ENCODE results near the gene CYSRT1. TPM values are rescaled to one million over a fixed set of nuclear protein-coding genes. Genes with fewer than 3 reads are reported as not detected.

Gene CYSRT1
- total RNA-seq, 4 donors from 2014 or later = 0.94 to 2.3 (median 1.3) TPM; not detected in 1

DNA sequence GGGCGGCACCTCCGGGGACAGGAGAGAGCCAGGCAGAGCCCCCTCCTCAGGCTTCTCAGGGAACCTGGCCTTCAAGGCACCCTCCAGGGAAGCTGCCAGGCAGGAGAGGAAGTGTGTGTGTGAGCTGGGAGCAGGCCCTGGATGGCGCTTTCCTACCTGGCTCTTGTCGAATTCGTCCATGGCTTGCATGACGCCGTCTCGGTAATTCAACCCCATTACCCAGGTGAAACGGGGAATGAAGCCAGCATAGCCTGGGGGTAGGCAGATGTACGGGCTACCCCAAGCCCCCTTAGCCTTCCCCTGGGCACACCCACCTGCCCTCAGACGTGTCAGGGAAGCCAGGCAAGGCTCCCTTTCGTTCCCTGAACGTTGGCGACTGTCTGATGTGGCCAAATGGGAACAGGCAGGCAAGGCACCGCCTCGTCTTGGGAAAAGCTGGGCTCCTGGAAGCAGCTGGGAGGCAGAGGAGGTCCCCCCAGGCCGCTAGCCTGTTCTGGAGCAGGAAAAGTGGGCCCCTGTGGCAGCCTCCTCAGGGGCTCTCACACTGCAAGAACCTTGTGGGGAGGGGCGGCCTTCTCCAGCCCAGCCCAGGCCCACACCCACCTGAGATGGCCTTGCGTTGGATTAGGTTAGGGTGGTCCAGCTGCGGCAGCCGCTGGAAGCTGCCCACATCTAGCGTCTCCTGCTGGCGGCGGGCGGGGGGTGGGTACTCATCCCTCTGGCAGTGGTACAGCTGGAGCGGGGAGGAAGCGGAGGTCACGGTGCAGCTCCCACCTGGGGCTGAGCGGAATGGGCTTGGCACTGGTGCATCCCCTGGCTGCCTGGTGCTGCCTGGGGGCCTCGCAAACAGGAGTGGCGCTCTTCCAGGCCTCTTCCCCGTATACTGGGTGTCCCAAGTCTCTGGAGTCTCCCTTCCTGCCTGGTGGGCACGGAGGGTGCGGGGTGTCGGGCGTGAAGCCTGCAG lies 19.8 kb downstream of the CYSRT1 start:
- Histone ChIP-seq H3K4me1 (peaks cover 8 to 14% of the 10 kb centered on the region in 2 donors), H3K27ac (no peak overlapping the region), H3K36me3 (peaks cover 16 to 18% of the 10 kb centered on the region in 2 donors), H3K4me3 (replicated peaks in 1 of 3) (no peak overlapping the region), H3K9me3 (no peaks in the 10 kb centered on the region), H3K27me3 (no peaks in the 10 kb centered on the region)
- 50 to 73% methylated on average over 12 to 25 of the region's 36 CpGs for WGBS, 2 donors
- intact Hi-C loops (cut with DNase I) = no loop called here
- TF ChIP-seq, protein P1, sequence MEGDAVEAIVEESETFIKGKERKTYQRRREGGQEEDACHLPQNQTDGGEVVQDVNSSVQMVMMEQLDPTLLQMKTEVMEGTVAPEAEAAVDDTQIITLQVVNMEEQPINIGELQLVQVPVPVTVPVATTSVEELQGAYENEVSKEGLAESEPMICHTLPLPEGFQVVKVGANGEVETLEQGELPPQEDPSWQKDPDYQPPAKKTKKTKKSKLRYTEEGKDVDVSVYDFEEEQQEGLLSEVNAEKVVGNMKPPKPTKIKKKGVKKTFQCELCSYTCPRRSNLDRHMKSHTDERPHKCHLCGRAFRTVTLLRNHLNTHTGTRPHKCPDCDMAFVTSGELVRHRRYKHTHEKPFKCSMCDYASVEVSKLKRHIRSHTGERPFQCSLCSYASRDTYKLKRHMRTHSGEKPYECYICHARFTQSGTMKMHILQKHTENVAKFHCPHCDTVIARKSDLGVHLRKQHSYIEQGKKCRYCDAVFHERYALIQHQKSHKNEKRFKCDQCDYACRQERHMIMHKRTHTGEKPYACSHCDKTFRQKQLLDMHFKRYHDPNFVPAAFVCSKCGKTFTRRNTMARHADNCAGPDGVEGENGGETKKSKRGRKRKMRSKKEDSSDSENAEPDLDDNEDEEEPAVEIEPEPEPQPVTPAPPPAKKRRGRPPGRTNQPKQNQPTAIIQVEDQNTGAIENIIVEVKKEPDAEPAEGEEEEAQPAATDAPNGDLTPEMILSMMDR (IDR thresholded peaks at IDR 0.05) = no peak
- no peak for TF ChIP-seq POLR2A (IDR thresholded peaks at IDR 0.05)
- DNase-seq = peak in 1 of 2 donors; percentile 27

DNA sequence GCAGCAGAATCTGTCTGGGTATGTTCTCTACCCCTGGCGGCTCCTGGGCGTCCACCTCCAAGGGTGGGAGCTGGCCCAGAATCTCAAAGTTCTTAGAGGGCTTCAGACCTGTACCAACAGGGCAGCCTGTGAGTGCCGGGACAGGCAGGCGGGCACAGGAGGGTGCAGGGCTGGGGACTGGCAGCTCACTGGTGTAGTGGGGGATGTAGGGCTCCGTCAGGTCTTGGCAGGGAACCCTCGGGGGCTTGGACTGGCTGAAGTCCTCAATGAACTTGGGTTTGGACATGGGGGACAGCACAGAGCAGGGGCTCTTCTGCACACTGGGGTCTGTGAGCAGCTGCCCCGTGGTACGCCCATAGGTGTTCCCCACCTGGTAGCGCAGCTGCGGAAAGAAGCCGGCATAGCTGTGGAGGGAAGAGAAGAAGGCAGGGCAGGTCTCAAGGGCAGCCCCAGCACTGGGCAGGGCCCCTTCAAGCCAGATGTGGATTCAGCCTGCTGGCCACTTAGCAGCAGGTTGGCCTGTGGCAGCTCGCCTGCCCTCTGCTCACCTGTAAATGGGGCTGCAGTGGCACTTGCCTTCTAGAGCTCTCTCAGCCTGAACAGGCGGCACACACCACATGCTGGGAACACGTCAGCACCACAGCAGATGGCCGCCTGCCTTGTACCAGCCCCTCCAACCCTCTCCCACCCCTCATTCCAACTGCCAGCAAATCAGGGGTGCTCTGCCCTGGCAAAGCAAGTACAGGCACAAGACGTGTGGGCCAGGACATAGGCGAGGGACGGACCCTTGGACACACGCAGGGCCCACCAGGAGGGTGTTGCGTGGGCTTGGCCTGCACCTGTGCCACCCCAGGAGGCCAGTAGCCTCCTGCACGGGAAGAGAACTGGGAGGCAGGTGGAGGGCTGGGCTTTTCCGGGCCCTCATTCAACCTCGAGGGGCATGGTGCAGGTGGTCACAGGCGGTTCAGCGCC lies 20.8 kb downstream of the CYSRT1 start:
- WGBS, 2 donors = 89 to 93% methylated on average over 14 of the region's 25 CpGs
- Histone ChIP-seq H3K4me3 (replicated peaks in 1 of 3) (no peak overlapping the region), H3K9me3 (no peaks in the 10 kb centered on the region), H3K36me3 (peaks cover 16 to 18% of the 10 kb centered on the region in 2 donors), H3K27ac (no peak overlapping the region), H3K27me3 (no peaks in the 10 kb centered on the region), H3K4me1 (peaks cover 8 to 12% of the 10 kb centered on the region in 2 donors)
- no peak for DNase-seq
- intact Hi-C loops (cut with DNase I) = no loop called here
- TF ChIP-seq, protein P1 (IDR thresholded peaks at IDR 0.05) = no peak
- no peak for TF ChIP-seq POLR2A (IDR thresholded peaks at IDR 0.05)

DNA sequence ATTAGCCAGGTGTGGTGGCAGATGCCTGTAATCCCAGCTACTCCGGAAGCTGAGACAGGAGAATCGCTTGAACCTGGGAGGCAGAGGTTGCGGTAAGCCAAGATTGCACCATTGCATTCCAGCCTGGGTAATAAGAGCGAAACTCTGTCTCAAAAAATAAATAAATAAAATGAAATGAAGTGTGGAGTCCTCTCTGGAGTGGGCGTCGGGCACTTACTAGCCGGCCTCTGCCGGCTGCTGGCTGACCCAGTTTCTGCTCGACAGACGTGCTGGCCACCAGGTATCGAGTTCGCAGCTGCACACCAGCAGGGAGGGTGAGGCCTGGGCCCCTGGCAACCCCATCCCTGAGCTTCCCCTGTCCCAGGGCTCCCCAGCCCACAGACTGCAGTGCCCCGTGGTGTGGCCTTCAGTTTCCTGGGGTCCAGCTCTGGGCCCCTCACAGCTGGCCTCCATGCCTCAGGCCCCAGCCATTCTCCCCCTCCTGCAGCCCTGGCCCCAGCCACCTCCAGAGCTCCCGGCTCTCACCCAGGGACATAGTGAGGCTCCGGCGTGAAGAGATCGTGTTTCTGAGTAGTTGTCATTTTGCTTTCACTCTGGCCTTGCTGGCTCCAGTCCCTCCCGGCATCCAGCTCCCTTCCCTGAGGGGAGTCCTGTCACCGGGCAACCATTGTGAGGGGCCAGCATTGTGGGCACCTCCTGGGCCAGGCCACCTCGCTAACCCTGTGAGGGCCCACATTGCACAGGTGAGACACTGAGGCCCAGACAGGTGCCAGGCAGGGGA lies 22.4 kb downstream of the CYSRT1 start:
- no peak overlapping the region for H3K27ac ChIP-seq
- H3K36me3 ChIP-seq = peaks cover 12% of the 10 kb centered on the region in 2 donors
- H3K4me3 ChIP-seq (replicated peaks in 1 of 3) = no peak overlapping the region
- peak; percentile 59 to 71 for DNase-seq
- H3K9me3 ChIP-seq = no peaks in the 10 kb centered on the region
- peaks cover 4 to 7% of the 10 kb centered on the region in 2 donors for H3K4me1 ChIP-seq
- no peak for TF ChIP-seq POLR2A (IDR thresholded peaks at IDR 0.05)
- TF ChIP-seq, protein P1 (IDR thresholded peaks at IDR 0.05) = no peak
- WGBS, 2 donors = 50 to 58% methylated on average over 12 to 19 of the region's 20 CpGs
- intact Hi-C loops (cut with DNase I) = no loop called here
- H3K27me3 ChIP-seq = no peaks in the 10 kb centered on the region

DNA sequence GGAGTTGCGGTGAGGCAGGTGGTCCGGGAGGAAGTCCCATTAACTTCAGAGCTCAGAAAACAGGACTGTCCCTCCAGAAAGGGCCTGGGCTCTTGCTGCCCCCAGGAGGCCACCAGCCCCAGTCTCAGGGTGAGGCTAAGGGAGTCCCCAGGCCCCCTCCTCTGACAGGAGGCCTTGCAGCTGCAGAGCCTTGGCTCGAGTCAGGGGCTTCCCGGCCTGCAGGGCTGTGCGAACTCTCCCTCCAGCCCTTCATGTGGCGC lies 22.9 kb downstream of the CYSRT1 start:
- 80 to 92% methylated on average over 4 to 6 of the region's 6 CpGs for WGBS, 2 donors
- H3K4me3 ChIP-seq (replicated peaks in 1 of 3) = no peak overlapping the region
- no peak for DNase-seq
- H3K36me3 ChIP-seq = peaks cover 6 to 9% of the 10 kb centered on the region in 2 donors
- peaks cover 0 to 2% of the 10 kb centered on the region in 2 donors for H3K4me1 ChIP-seq
- intact Hi-C loops (cut with DNase I) = no loop called here
- no peaks in the 10 kb centered on the region for H3K9me3 ChIP-seq
- no peaks in the 10 kb centered on the region for H3K27me3 ChIP-seq
- H3K27ac ChIP-seq = no peak overlapping the region
- no peak for TF ChIP-seq POLR2A (IDR thresholded peaks at IDR 0.05)
- TF ChIP-seq, protein P1 (IDR thresholded peaks at IDR 0.05) = no peak
